Parathyroid adenoma (tissue), 2 donors: ENCODE results near the gene C6orf132.

Experiments
- H2AFZ ChIP-seq: fragments of 300-600 bp; sonication (generic); one replicate; pipeline ENCODE4 v1.7.0; 2017; ENCODE audit warnings: antibody characterized with exemption, mild to moderate bottlenecking
- H3K27ac ChIP-seq: fragments of 300-600 bp; sonication (generic); one replicate; pipeline ENCODE4 v1.7.0; 2017
- H3K27me3 ChIP-seq: fragments of 300-600 bp; sonication (generic); one replicate; pipeline ENCODE4 v1.7.0; 2017; ENCODE audit warnings: low read length; ENCODE audit not compliant: control insufficient read depth, insufficient read depth
- H3K36me3 ChIP-seq: fragments of 300-600 bp; sonication (generic); one replicate; pipeline ENCODE4 v1.7.0; 2017; ENCODE audit warnings: low read length; ENCODE audit not compliant: control insufficient read depth, insufficient read depth
- H3K4me1 ChIP-seq: fragments of 300-600 bp; sonication (generic); one replicate; pipeline ENCODE4 v1.7.0; 2017; ENCODE audit warnings: control low read depth
- H3K4me2 ChIP-seq: fragments of 300-600 bp; sonication (generic); one replicate; pipeline ENCODE4 v1.7.0; 2017; ENCODE audit warnings: low read length
- H3K4me3 ChIP-seq: fragments of 300-600 bp; sonication (generic); one replicate; pipeline ENCODE4 v1.7.0; 2017; ENCODE audit warnings: low read depth, low read length
- H3K79me2 ChIP-seq: fragments of 300-600 bp; sonication (generic); one replicate; pipeline ENCODE4 v1.7.0; 2017; ENCODE audit warnings: control low read depth
- H3K9ac ChIP-seq: fragments of 300-600 bp; sonication (generic); one replicate; pipeline ENCODE4 v1.7.0; 2017; ENCODE audit warnings: mild to moderate bottlenecking
- H3K9me3 ChIP-seq: fragments of 300-600 bp; sonication (generic); one replicate; pipeline ENCODE4 v1.7.0; 2017; ENCODE audit warnings: low read length; ENCODE audit not compliant: control insufficient read depth
- CTCF ChIP-seq: fragments of 300-600 bp; sonication (generic); IDR thresholded peaks from one replicate; pipeline ENCODE4 v1.7.0; 2017; ENCODE audit warnings: antibody characterized with exemption, mild to moderate bottlenecking
- donor health status: primary hyperparathyroidism.

C6orf132 gene

GRCh38 chr6:42163981-42164380, 21.6 kb upstream of the C6orf132 start:
- no peak for TF ChIP-seq CTCF
- Histone ChIP-seq H3K9me3 (no peaks in the 10 kb centered on the region), H3K4me3 (no peak overlapping the region), H3K27me3 (no peaks in the 10 kb centered on the region), H3K79me2 (no peaks in the 10 kb centered on the region), H3K27ac (no peak overlapping the region), H3K9ac (no peak overlapping the region), H3K36me3 (no peaks in the 10 kb centered on the region), H2AFZ (no peak overlapping the region), H3K4me2 (no peak overlapping the region), H3K4me1 (no peaks in the 10 kb centered on the region)

GRCh38 chr6:42162812-42163211, 20.4 kb upstream of the C6orf132 start:
- Histone ChIP-seq H3K4me3 (no peak overlapping the region), H3K4me2 (no peak overlapping the region), H3K36me3 (no peaks in the 10 kb centered on the region), H2AFZ (no peak overlapping the region), H3K4me1 (no peaks in the 10 kb centered on the region), H3K27me3 (no peaks in the 10 kb centered on the region), H3K9me3 (no peaks in the 10 kb centered on the region), H3K27ac (no peak overlapping the region), H3K9ac (no peak overlapping the region), H3K79me2 (no peaks in the 10 kb centered on the region)
- no peak for TF ChIP-seq CTCF

GRCh38 chr6:42162384-42162783, 20.0 kb upstream of the C6orf132 start:
- Histone ChIP-seq H3K4me3 (no peak overlapping the region), H2AFZ (no peak overlapping the region), H3K9me3 (no peaks in the 10 kb centered on the region), H3K27me3 (no peaks in the 10 kb centered on the region), H3K27ac (no peak overlapping the region), H3K9ac (no peak overlapping the region), H3K79me2 (no peaks in the 10 kb centered on the region), H3K36me3 (no peaks in the 10 kb centered on the region), H3K4me2 (no peak overlapping the region), H3K4me1 (no peaks in the 10 kb centered on the region)
- no peak for TF ChIP-seq CTCF

- Histone ChIP-seq H3K79me2 (no peaks in the 10 kb centered on the region), H3K9me3 (no peaks in the 10 kb centered on the region), H3K4me3 (no peak overlapping the region), H3K9ac (no peak overlapping the region), H2AFZ (no peak overlapping the region), H3K4me2 (no peak overlapping the region), H3K27me3 (no peaks in the 10 kb centered on the region), H3K27ac (no peak overlapping the region), H3K4me1 (no peaks in the 10 kb centered on the region), H3K36me3 (no peaks in the 10 kb centered on the region)
- no peak for TF ChIP-seq CTCF
Measured at GRCh38 chr6:42159431-42160024, 17.1 kb upstream of the C6orf132 start.

GRCh38 chr6:42158631-42159030, 16.2 kb upstream of the C6orf132 start:
- no peak for TF ChIP-seq CTCF
- no peak overlapping the region for H3K4me2 ChIP-seq
- H3K27me3 ChIP-seq, result no peaks in the 10 kb centered on the region
- no peaks in the 10 kb centered on the region for H3K79me2 ChIP-seq
- H3K27ac ChIP-seq, result no peak overlapping the region
- H3K9me3 ChIP-seq, result no peaks in the 10 kb centered on the region
- H3K9ac ChIP-seq, result no peak overlapping the region
- no peak overlapping the region for H2AFZ ChIP-seq
- H3K36me3 ChIP-seq, result no peaks in the 10 kb centered on the region
- H3K4me3 ChIP-seq, result no peak overlapping the region
- no peaks in the 10 kb centered on the region for H3K4me1 ChIP-seq
